Tibial nerve (tissue), 4 donors: ENCODE measurements around the gene NFIA. TPM values are rescaled to one million over a fixed set of nuclear protein-coding genes. Genes with fewer than 3 reads are reported as not detected.
A peak's percentile ranks its signal among the peaks of the same experiment; 100 is the strongest.

Experiments
- DNase-seq, 2 donors: peaks; one replicate each; pipeline ENCODE4 v3.0.0-alpha.2; 2019; ENCODE audit warnings: low spot score in 2 of 2
- H3K27ac ChIP-seq, 4 donors: fragments of 200-600 bp; sonication (generic) in 3 of 4; one replicate each; pipeline ENCODE4 v1.5.1; 2017 to 2019; ENCODE audit warnings: mild to moderate bottlenecking in 1 of 4
- H3K27me3 ChIP-seq, 2 donors: fragments of 200-600 bp; sonication (generic) in 1 of 2; one replicate each; pipeline versions ENCODE4 v1.5.1 to v1.6.0; 2017 to 2019
- H3K36me3 ChIP-seq, 3 donors: fragments of 200-600 bp; sonication (generic); one replicate each; pipeline ENCODE4 v1.5.1; 2018 to 2019
- H3K4me1 ChIP-seq, 4 donors: fragments of 200-600 bp; sonication (generic) in 3 of 4; one replicate each; pipeline ENCODE4 v1.5.1; 2017 to 2019
- H3K4me3 ChIP-seq, 4 donors: fragments of 200-600 bp; sonication (generic) in 3 of 4; one replicate each; pipeline ENCODE4 v1.5.1; 2017 to 2019; ENCODE audit warnings: mild to moderate bottlenecking in 1 of 4, moderate library complexity in 1 of 4
- H3K9me3 ChIP-seq, 4 donors: fragments of 200-600 bp; sonication (generic) in 3 of 4; one replicate each; pipeline ENCODE4 v1.5.1; 2017 to 2019
- CTCF ChIP-seq, 5 experiments: fragments of 200-600 bp in 3 of 5; fragments of 450-650 bp in 2 of 5; sonication (generic) in 3 of 5; IDR thresholded peaks; one replicate each; pipeline ENCODE4 v1.5.1; 2016 to 2019; ENCODE audit warnings: antibody characterized with exemption in 5 of 5, mild to moderate bottlenecking in 3 of 5, moderate library complexity in 2 of 5
- EP300 ChIP-seq, 2 donors: sonication (generic); formaldehyde crosslinking; IDR thresholded peaks; one replicate each; pipeline ENCODE4 v1.6.1; 2017; ENCODE audit warnings: antibody characterized with exemption in 2 of 2, mild to moderate bottlenecking in 1 of 2
- POLR2A ChIP-seq, 2 donors: fragments of 450-650 bp; IDR thresholded peaks; one replicate each; pipeline ENCODE4 v1.6.1; 2017; ENCODE audit warnings: antibody characterized with exemption in 2 of 2, mild to moderate bottlenecking in 2 of 2, moderate library complexity in 2 of 2
- WGBS, 2 donors: methylation state at CpG; one replicate each; pipeline ENCODE4 v1.1.5; 2018; 5-methylcytosine and 5-hydroxymethylcytosine counted together
- total RNA-seq, 4 donors: library from RNA; depleted of rRNA; stranded (reverse); fragments of >200 nt; gene quantifications; one replicate each; pipeline ENCODE4 v1.1.0, GENCODE V29; 2016

Gene NFIA
- total RNA-seq, 4 donors from 2014 or later: 71.2 to 81.4 (median 75.7) TPM

GRCh38 chr1:61104220-61104671 is 21.9 kb downstream of the NFIA start:
- H3K27ac ChIP-seq: peak overlapping the region; percentile 5 to 79 (median 48)
- WGBS, 2 donors: 48 to 51% methylated on average over 3 of the region's 3 CpGs

GRCh38 chr1:61107638-61108037 is 25.3 kb downstream of the NFIA start:
- WGBS, 2 donors: 98 to 100% methylated on average over 1 of the region's 1 CpG
- Histone ChIP-seq H3K36me3 (peaks cover 0 to 8% (median 0%) of the 10 kb centered on the region in 3 donors), H3K9me3 (peaks cover 0 to 11% (median 4%) of the 10 kb centered on the region in 4 donors), H3K4me3 (no peak overlapping the region), H3K27ac (no peak overlapping the region), H3K27me3 (no peaks in the 10 kb centered on the region), H3K4me1 (peaks cover 0 to 67% (median 31%) of the 10 kb centered on the region in 4 donors)
- DNase-seq: no peak
- TF ChIP-seq CTCF (IDR thresholded peaks at IDR 0.05) (no peak), POLR2A (IDR thresholded peaks at IDR 0.05) (no peak), EP300 (IDR thresholded peaks at IDR 0.05) (no peak)

More at GRCh38 chr1:61104220-61104671, 21.9 kb downstream of the NFIA start:
- no peaks in the 10 kb centered on the region for H3K27me3 ChIP-seq
- no peak overlapping the region for H3K4me3 ChIP-seq
- peaks cover 0 to 11% (median 4%) of the 10 kb centered on the region in 4 donors for H3K9me3 ChIP-seq
- H3K36me3 ChIP-seq: peaks cover 0 to 8% (median 0%) of the 10 kb centered on the region in 3 donors
- no peak for DNase-seq
- no peak for TF ChIP-seq CTCF (IDR thresholded peaks at IDR 0.05)
- no peak for TF ChIP-seq POLR2A (IDR thresholded peaks at IDR 0.05)
- TF ChIP-seq EP300 (IDR thresholded peaks at IDR 0.05): no peak
- peaks cover 0 to 62% (median 19%) of the 10 kb centered on the region in 4 donors for H3K4me1 ChIP-seq

- no peak overlapping the region for H3K4me3 ChIP-seq
- no peak for TF ChIP-seq EP300 (IDR thresholded peaks at IDR 0.05)
- no peak for TF ChIP-seq CTCF (IDR thresholded peaks at IDR 0.05)
- TF ChIP-seq POLR2A (IDR thresholded peaks at IDR 0.05): no peak
- H3K27ac ChIP-seq: no peak overlapping the region
- no peak for DNase-seq
- H3K9me3 ChIP-seq: peaks cover 0 to 11% (median 4%) of the 10 kb centered on the region in 4 donors
- H3K36me3 ChIP-seq: peaks cover 0 to 8% (median 0%) of the 10 kb centered on the region in 3 donors
- H3K4me1 ChIP-seq: peaks cover 0 to 56% (median 24%) of the 10 kb centered on the region in 4 donors
- WGBS, 2 donors: 61 to 65% methylated on average over 1 of the region's 1 CpG
- H3K27me3 ChIP-seq: no peaks in the 10 kb centered on the region
These were observed 26.8 kb downstream of the NFIA start for GRCh38 chr1:61109158-61109557.

GRCh38 chr1:61109910-61110309 is 27.5 kb downstream of the NFIA start:
- TF ChIP-seq POLR2A (IDR thresholded peaks at IDR 0.05): no peak
- TF ChIP-seq EP300 (IDR thresholded peaks at IDR 0.05): no peak
- TF ChIP-seq CTCF (IDR thresholded peaks at IDR 0.05): no peak
- Histone ChIP-seq H3K4me3 (no peak overlapping the region), H3K9me3 (peaks cover 0 to 11% (median 4%) of the 10 kb centered on the region in 4 donors), H3K27ac (no peak overlapping the region), H3K4me1 (peaks cover 0 to 50% (median 21%) of the 10 kb centered on the region in 4 donors), H3K36me3 (peaks cover 0 to 8% (median 0%) of the 10 kb centered on the region in 3 donors), H3K27me3 (no peaks in the 10 kb centered on the region)
- DNase-seq: no peak

- peaks cover 0 to 11% (median 4%) of the 10 kb centered on the region in 4 donors for H3K9me3 ChIP-seq
- WGBS, 2 donors: 68 to 71% methylated on average over 1 of the region's 1 CpG
- TF ChIP-seq CTCF (IDR thresholded peaks at IDR 0.05): no peak
- no peak for TF ChIP-seq POLR2A (IDR thresholded peaks at IDR 0.05)
- TF ChIP-seq EP300 (IDR thresholded peaks at IDR 0.05): no peak
- H3K36me3 ChIP-seq: peaks cover 0 to 8% (median 0%) of the 10 kb centered on the region in 3 donors
- H3K27me3 ChIP-seq: no peaks in the 10 kb centered on the region
- peak overlapping the region in 2 of 4 donors; percentile 73 to 76 for H3K27ac ChIP-seq
- H3K4me3 ChIP-seq: no peak overlapping the region
- H3K4me1 ChIP-seq: peaks cover 0 to 50% (median 18%) of the 10 kb centered on the region in 4 donors
- DNase-seq: no peak
These were observed 28.2 kb downstream of the NFIA start for GRCh38 chr1:61110554-61110953.
